ENCODE results near the gene CCDC167. TPM values are rescaled to one million over a fixed set of nuclear protein-coding genes. Genes with fewer than 3 reads are reported as not detected.

The CCDC167 gene
- total RNA-seq, 1 experiment from 2014 or later: 31.9 TPM

GRCh38 chr6:37478827-37479226 is 20.9 kb downstream of the CCDC167 start:
- Histone ChIP-seq H3K4me2 (ENCODE audit: insufficient read depth, insufficient read length, low read length) (no peak overlapping the region), H4K20me1 (ENCODE audit: control insufficient read depth, insufficient read depth, insufficient read length) (no peaks in the 10 kb centered on the region), H3K27me3 (ENCODE audit: insufficient read depth, low read length) (no peaks in the 10 kb centered on the region), H3K79me2 (ENCODE audit: insufficient read depth, low read length) (no peaks in the 10 kb centered on the region), H2AFZ (ENCODE audit: low read length) (no peak overlapping the region), H3K14ac (ENCODE audit: insufficient read depth, low read length) (no peak overlapping the region), H2BK20ac (ENCODE audit: low read depth, low read length, poor library complexity, severe bottlenecking) (no peak overlapping the region), H3K23ac (ENCODE audit: insufficient read length, low read depth, low read length) (no peak overlapping the region), H3K4me1 (ENCODE audit: insufficient read depth, low read length) (peaks cover 4% of the 10 kb centered on the region; the same call in 1 of the 2 replicates), H3K23me2 (ENCODE audit: insufficient read length, low read depth, low read length, poor library complexity, severe bottlenecking) (no peaks in the 10 kb centered on the region), H3T11ph (ENCODE audit: low read length) (no peak overlapping the region), H4K91ac (ENCODE audit: insufficient read length, low read depth, low read length) (no peak overlapping the region), H3K79me1 (ENCODE audit: insufficient read depth, low read depth, low read length, poor library complexity, severe bottlenecking) (no peaks in the 10 kb centered on the region), H3K18ac (ENCODE audit: insufficient read length, low read depth, low read length) (no peak overlapping the region), H2BK120ac (ENCODE audit: low read depth, low read length, poor library complexity, severe bottlenecking) (no peak overlapping the region), H4K8ac (replicated peaks; ENCODE audit: insufficient read length, low read depth, low read length) (no peak overlapping the region), H2AK5ac (ENCODE audit: insufficient read length, low read length) (no peak overlapping the region), H4K5ac (ENCODE audit: insufficient read length, low read depth, low read length) (no peak overlapping the region), H3K9me3 (ENCODE audit: control insufficient read depth, low read depth, low read length) (no peaks in the 10 kb centered on the region), H3K9ac (ENCODE audit: extremely low read depth, insufficient read length, low read length) (no peak overlapping the region), H2BK12ac (ENCODE audit: insufficient read length, low read depth, low read length) (no peak overlapping the region), H2BK5ac (ENCODE audit: insufficient read length, low read length) (no peak overlapping the region), H3K4ac (ENCODE audit: low read depth, low read length) (no peak overlapping the region), H3K56ac (ENCODE audit: insufficient read length, low read depth, low read length) (no peak overlapping the region), H2BK15ac (ENCODE audit: low read depth, low read length) (no peak overlapping the region), H3K27ac (ENCODE audit: insufficient read length, low read depth, low read length) (no peak overlapping the region)
- DNase-seq: no peak
- Mint-ChIP-seq H3K36me3 (ENCODE audit: insufficient read depth in 1 of 3, low read depth in 3 of 3) (peaks cover 17 to 67% (median 60%) of the 10 kb centered on the region in 3 experiments), H3K27me3 (ENCODE audit: low read depth) (no peaks in the 10 kb centered on the region), H3K9me3 (no peaks in the 10 kb centered on the region), H3K4me3 (no peak overlapping the region), H3K4me1 (peaks cover 11 to 21% of the 10 kb centered on the region in 2 experiments), H3K27ac (no peak overlapping the region)
- no CpG with 5 or more reads among the region's 7 CpGs for WGBS (ENCODE audit: extremely low coverage, insufficient read length, low lambda C conversion rate)
- TF ChIP-seq CTCF (conservative IDR thresholded peaks at IDR 0.05): no peak
